Tibial nerve (tissue), 4 donors: ENCODE data around the gene BTBD19. TPM values are rescaled to one million over a fixed set of nuclear protein-coding genes. Genes with fewer than 3 reads are reported as not detected.

Experiments used
- DNase-seq, 2 donors: peaks; one replicate each; pipeline ENCODE4 v3.0.0-alpha.2; 2019; ENCODE audit warnings: low spot score in 2 of 2
- H3K27ac ChIP-seq, 4 donors: fragments of 200-600 bp; sonication (generic) in 3 of 4; one replicate each; pipeline ENCODE4 v1.5.1; 2017 to 2019; ENCODE audit warnings: mild to moderate bottlenecking in 1 of 4
- H3K27me3 ChIP-seq, 2 donors: fragments of 200-600 bp; sonication (generic) in 1 of 2; one replicate each; pipeline versions ENCODE4 v1.5.1 to v1.6.0; 2017 to 2019
- H3K36me3 ChIP-seq, 3 donors: fragments of 200-600 bp; sonication (generic); one replicate each; pipeline ENCODE4 v1.5.1; 2018 to 2019
- H3K4me1 ChIP-seq, 4 donors: fragments of 200-600 bp; sonication (generic) in 3 of 4; one replicate each; pipeline ENCODE4 v1.5.1; 2017 to 2019
- H3K4me3 ChIP-seq, 4 donors: fragments of 200-600 bp; sonication (generic) in 3 of 4; one replicate each; pipeline ENCODE4 v1.5.1; 2017 to 2019; ENCODE audit warnings: mild to moderate bottlenecking in 1 of 4, moderate library complexity in 1 of 4
- H3K9me3 ChIP-seq, 4 donors: fragments of 200-600 bp; sonication (generic) in 3 of 4; one replicate each; pipeline ENCODE4 v1.5.1; 2017 to 2019
- CTCF ChIP-seq, 5 experiments: fragments of 200-600 bp in 3 of 5; fragments of 450-650 bp in 2 of 5; sonication (generic) in 3 of 5; IDR thresholded peaks; one replicate each; pipeline ENCODE4 v1.5.1; 2016 to 2019; ENCODE audit warnings: antibody characterized with exemption in 5 of 5, mild to moderate bottlenecking in 3 of 5, moderate library complexity in 2 of 5
- EP300 ChIP-seq, 2 donors: sonication (generic); formaldehyde crosslinking; IDR thresholded peaks; one replicate each; pipeline ENCODE4 v1.6.1; 2017; ENCODE audit warnings: antibody characterized with exemption in 2 of 2, mild to moderate bottlenecking in 1 of 2
- POLR2A ChIP-seq, 2 donors: fragments of 450-650 bp; IDR thresholded peaks; one replicate each; pipeline ENCODE4 v1.6.1; 2017; ENCODE audit warnings: antibody characterized with exemption in 2 of 2, mild to moderate bottlenecking in 2 of 2, moderate library complexity in 2 of 2
- WGBS, 2 donors: methylation state at CpG; one replicate each; pipeline ENCODE4 v1.1.5; 2018; 5-methylcytosine and 5-hydroxymethylcytosine counted together
- total RNA-seq, 4 donors: library from RNA; depleted of rRNA; stranded (reverse); fragments of >200 nt; gene quantifications; one replicate each; pipeline ENCODE4 v1.1.0, GENCODE V29; 2016

Gene BTBD19
- total RNA-seq, 4 donors from 2014 or later: 14.9 to 50.0 (median 25.5) TPM

DNA sequence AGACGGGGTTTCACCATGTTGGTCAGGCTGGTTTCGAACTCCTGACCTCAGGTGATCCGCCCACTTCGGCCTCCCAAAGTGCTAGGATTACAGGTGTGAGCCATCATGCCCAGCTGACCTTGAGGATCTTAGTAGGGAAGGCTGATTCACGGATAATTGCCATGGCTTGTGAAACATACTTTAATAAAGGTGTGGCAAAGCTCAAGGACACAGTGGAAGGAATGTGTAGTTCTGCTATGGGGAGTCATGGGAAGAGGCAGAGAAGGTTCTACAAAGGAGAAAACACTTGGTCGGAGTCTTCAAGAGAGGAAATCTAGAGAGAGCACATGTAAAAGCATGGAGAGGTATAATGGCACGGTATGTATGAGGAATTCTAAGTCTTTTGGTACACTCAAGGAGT lies 47.4 kb downstream of the BTBD19 start:
- Histone ChIP-seq H3K27me3 (no peaks in the 10 kb centered on the region), H3K4me1 (peaks cover 0 to 7% (median 0%) of the 10 kb centered on the region in 4 donors), H3K27ac (no peak overlapping the region), H3K9me3 (no peaks in the 10 kb centered on the region), H3K36me3 (peaks cover 0 to 45% (median 0%) of the 10 kb centered on the region in 3 donors), H3K4me3 (no peak overlapping the region)
- WGBS, 2 donors: 82 to 87% methylated on average over 7 of the region's 7 CpGs
- TF ChIP-seq EP300 (IDR thresholded peaks at IDR 0.05) (no peak), POLR2A (IDR thresholded peaks at IDR 0.05) (no peak), CTCF (IDR thresholded peaks at IDR 0.05) (no peak)
- no peak for DNase-seq

DNA sequence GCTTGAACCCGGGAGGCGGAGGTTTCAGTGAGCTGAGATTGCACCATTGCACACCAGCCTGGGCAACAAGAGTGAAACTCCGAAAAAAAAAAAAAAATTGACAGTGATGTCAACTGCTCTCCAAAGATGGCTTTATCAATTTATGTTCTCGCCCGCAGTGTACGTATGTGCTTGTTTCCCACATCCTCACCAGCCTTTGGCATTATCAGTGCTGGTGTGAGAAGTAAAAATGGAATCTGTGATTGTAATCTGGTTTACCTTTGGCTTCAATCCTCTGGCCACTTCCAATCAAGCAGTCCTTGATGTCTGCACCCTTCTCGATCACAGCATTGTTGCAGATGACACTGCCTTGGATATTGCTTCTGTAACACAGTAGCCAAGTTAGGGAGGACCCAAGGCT lies 49.1 kb downstream of the BTBD19 start:
- TF ChIP-seq CTCF (IDR thresholded peaks at IDR 0.05): no peak
- no peak for TF ChIP-seq POLR2A (IDR thresholded peaks at IDR 0.05)
- no peak for TF ChIP-seq EP300 (IDR thresholded peaks at IDR 0.05)
- no peaks in the 10 kb centered on the region for H3K9me3 ChIP-seq
- no peak overlapping the region for H3K27ac ChIP-seq
- H3K36me3 ChIP-seq: peaks cover 0 to 39% (median 0%) of the 10 kb centered on the region in 3 donors
- peaks cover 0 to 24% (median 6%) of the 10 kb centered on the region in 4 donors for H3K4me1 ChIP-seq
- DNase-seq: no peak
- 96 to 99% methylated on average over 7 of the region's 7 CpGs for WGBS, 2 donors
- no peak overlapping the region for H3K4me3 ChIP-seq
- H3K27me3 ChIP-seq: no peaks in the 10 kb centered on the region

DNA sequence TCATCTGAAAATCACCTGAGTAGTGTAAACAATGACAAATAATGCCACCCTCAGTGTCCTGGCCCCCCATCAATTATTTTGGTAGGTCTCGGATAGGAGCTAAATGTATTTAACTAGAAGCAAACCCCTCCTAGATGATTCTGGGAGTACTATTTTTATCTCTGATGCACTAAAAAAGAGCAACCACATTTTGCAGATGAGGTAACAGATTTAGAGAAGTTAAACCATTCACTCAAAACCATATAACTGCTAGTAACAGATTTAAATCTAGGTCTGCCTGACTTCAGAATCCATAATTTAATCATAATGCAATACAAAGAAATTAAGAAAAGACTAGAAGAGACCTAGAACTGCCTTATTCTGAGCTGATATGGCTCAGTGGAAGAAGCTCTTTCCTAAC lies 52.0 kb downstream of the BTBD19 start:
- Histone ChIP-seq H3K9me3 (no peaks in the 10 kb centered on the region), H3K27me3 (no peaks in the 10 kb centered on the region), H3K4me1 (peaks cover 0 to 27% (median 6%) of the 10 kb centered on the region in 4 donors), H3K4me3 (no peak overlapping the region), H3K27ac (peak overlapping the region in 2 of 4 donors; percentile 12 to 20), H3K36me3 (peaks cover 0 to 42% (median 0%) of the 10 kb centered on the region in 3 donors)
- no peak for DNase-seq
- TF ChIP-seq EP300 (IDR thresholded peaks at IDR 0.05) (no peak), POLR2A (IDR thresholded peaks at IDR 0.05) (no peak), CTCF (IDR thresholded peaks at IDR 0.05) (no peak)
- 46 to 68% methylated on average over 1 of the region's 1 CpG for WGBS, 2 donors

- TF ChIP-seq POLR2A (IDR thresholded peaks at IDR 0.05) (no peak), CTCF (IDR thresholded peaks at IDR 0.05) (no peak), EP300 (IDR thresholded peaks at IDR 0.05) (no peak)
- DNase-seq: no peak
- Histone ChIP-seq H3K4me1 (peaks cover 0 to 27% (median 6%) of the 10 kb centered on the region in 4 donors), H3K27ac (peak overlapping the region in 2 of 4 donors; percentile 12 to 20), H3K9me3 (no peaks in the 10 kb centered on the region), H3K36me3 (peaks cover 0 to 44% (median 0%) of the 10 kb centered on the region in 3 donors), H3K4me3 (no peak overlapping the region), H3K27me3 (no peaks in the 10 kb centered on the region)
- 28 to 31% methylated on average over 1 of the region's 1 CpG for WGBS, 2 donors
These were observed 52.6 kb downstream of the BTBD19 start for GRCh38 chr1:44860891-44861425.

- Histone ChIP-seq H3K4me1 (peaks cover 0 to 27% (median 6%) of the 10 kb centered on the region in 4 donors), H3K36me3 (peaks cover 0 to 45% (median 0%) of the 10 kb centered on the region in 3 donors)
These were observed 54.6 kb downstream of the BTBD19 start for GRCh38 chr1:44862829-44863401.

More at GRCh38 chr1:44862829-44863401, 54.6 kb downstream of the BTBD19 start:
- Histone ChIP-seq H3K9me3 (no peaks in the 10 kb centered on the region), H3K4me3 (no peak overlapping the region), H3K27me3 (no peaks in the 10 kb centered on the region), H3K27ac (no peak overlapping the region)
- DNase-seq: no peak
- 71 to 83% methylated on average over 5 of the region's 5 CpGs for WGBS, 2 donors
- no peak for TF ChIP-seq CTCF (IDR thresholded peaks at IDR 0.05)
- no peak for TF ChIP-seq POLR2A (IDR thresholded peaks at IDR 0.05)
- no peak for TF ChIP-seq EP300 (IDR thresholded peaks at IDR 0.05)
